A549 (cell line): ENCODE results near the gene SOX10.
"Not testable (repeated sequence)": the region's sequence is repeated elsewhere in the genome, so short reads cannot be mapped to it uniquely, and the experiment has no call there.

ENCODE experiments used
- CEBPB ChIP-seq, 2 experiments: fragments of >200 bp in 1 of 2; sonication (Bioruptor Twin) in 1 of 2; formaldehyde crosslinking in 1 of 2; IDR thresholded peaks; 2 replicates each; pipeline ENCODE4 v1.6.1; 2012 to 2016
- EP300 ChIP-seq, 2 experiments: fragments of >200 bp; sonication (Bioruptor Twin); formaldehyde crosslinking; IDR thresholded peaks; 2 replicates in 1 of 2; 3 replicates in 1 of 2; pipeline ENCODE4 v1.6.1; 2016 to 2017
- JUN ChIP-seq, 2 experiments: fragments of >200 bp; sonication (Bioruptor Twin); formaldehyde crosslinking; IDR thresholded peaks; 2 replicates in 1 of 2; 3 replicates in 1 of 2; pipeline ENCODE4 v1.6.1; 2016 to 2017
- MAZ ChIP-seq: fragments of 150-350 bp; IDR thresholded peaks from 2 replicates; pipeline ENCODE4 v1.6.1; 2014; ENCODE audit warnings: antibody characterized with exemption, low read depth, low read length, borderline replicate concordance
- POLR2AphosphoS2 ChIP-seq: conservative IDR thresholded peaks from 2 replicates; pipeline ENCODE4 v1.6.1; 2012; ENCODE audit warnings: low read length, improper control_type of control experiment, inconsistent platforms
- RFX5 ChIP-seq: fragments of 450-650 bp; IDR thresholded peaks from 2 replicates; pipeline ENCODE4 v1.7.1; 2014; ENCODE audit warnings: antibody characterized with exemption, mild to moderate bottlenecking, moderate library complexity
- SMC3 ChIP-seq: fragments of >200 bp; sonication (Bioruptor Twin); formaldehyde crosslinking; IDR thresholded peaks from 3 replicates; pipeline ENCODE4 v1.6.1; 2018; ENCODE audit warnings: inconsistent platforms
- SREBF2 ChIP-seq: fragments of 450-650 bp; IDR thresholded peaks from 2 replicates; pipeline ENCODE4 v1.6.1; 2014; ENCODE audit warnings: mild to moderate bottlenecking, moderate library complexity
- ZNF302 ChIP-seq: fragments of 250-450 bp; sonication (Bioruptor Pico); IDR thresholded peaks from 2 replicates; pipeline ENCODE4 v1.9.0; 2021; ENCODE audit warnings: inconsistent platforms, mild to moderate bottlenecking, moderate library complexity
- TF ChIP-seq, protein P1 (sequence below): fragments of >200 bp; sonication (Bioruptor Twin); formaldehyde crosslinking; IDR thresholded peaks from 3 replicates; pipeline ENCODE4 v1.5.1; 2016
- TF ChIP-seq, protein P2 (sequence below): fragments of 200-600 bp; sonication (generic); IDR thresholded peaks from 2 replicates; pipeline ENCODE4 v1.6.1; 2016; ENCODE audit warnings: antibody characterized with exemption, mild to moderate bottlenecking, moderate library complexity
- TF ChIP-seq, protein P3 (sequence below): fragments of 450-650 bp; IDR thresholded peaks from 2 replicates; pipeline ENCODE4 v1.6.1; 2014; ENCODE audit warnings: antibody characterized with exemption
- TF ChIP-seq, protein P4 (sequence below): IDR thresholded peaks from 2 replicates; pipeline ENCODE4 v1.6.1; 2012

DNA sequence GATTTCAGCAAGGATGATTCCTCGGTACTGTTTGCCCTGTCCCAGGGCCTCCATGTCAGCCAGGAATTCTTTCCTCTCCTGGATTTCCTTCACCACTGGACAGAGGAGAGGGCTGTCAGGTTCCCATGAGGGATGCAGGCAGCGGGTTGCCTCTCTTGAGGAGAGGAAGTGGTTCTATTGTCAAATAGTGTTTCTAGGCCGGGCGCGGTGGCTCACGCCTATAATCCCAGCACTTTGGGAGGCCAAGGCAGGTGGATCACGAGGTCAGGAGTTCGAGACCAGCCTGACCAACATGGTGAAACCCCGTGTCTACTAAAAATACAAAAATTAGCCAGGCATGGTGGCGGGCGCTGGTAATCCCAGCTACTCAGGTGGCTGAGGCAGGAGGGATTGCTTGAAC is 39.9 kb downstream of the SOX10 start:
- TF ChIP-seq, protein P1, sequence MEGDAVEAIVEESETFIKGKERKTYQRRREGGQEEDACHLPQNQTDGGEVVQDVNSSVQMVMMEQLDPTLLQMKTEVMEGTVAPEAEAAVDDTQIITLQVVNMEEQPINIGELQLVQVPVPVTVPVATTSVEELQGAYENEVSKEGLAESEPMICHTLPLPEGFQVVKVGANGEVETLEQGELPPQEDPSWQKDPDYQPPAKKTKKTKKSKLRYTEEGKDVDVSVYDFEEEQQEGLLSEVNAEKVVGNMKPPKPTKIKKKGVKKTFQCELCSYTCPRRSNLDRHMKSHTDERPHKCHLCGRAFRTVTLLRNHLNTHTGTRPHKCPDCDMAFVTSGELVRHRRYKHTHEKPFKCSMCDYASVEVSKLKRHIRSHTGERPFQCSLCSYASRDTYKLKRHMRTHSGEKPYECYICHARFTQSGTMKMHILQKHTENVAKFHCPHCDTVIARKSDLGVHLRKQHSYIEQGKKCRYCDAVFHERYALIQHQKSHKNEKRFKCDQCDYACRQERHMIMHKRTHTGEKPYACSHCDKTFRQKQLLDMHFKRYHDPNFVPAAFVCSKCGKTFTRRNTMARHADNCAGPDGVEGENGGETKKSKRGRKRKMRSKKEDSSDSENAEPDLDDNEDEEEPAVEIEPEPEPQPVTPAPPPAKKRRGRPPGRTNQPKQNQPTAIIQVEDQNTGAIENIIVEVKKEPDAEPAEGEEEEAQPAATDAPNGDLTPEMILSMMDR = not testable (repeated sequence)
- not testable (repeated sequence) for TF ChIP-seq CEBPB (IDR thresholded peaks at IDR 0.05); JUN (IDR thresholded peaks at IDR 0.05); SMC3; EP300 (IDR thresholded peaks at IDR 0.05); SREBF2; POLR2AphosphoS2; MAZ; ZNF302 (CRISPR knock-in tag); RFX5
- TF ChIP-seq, protein P2, sequence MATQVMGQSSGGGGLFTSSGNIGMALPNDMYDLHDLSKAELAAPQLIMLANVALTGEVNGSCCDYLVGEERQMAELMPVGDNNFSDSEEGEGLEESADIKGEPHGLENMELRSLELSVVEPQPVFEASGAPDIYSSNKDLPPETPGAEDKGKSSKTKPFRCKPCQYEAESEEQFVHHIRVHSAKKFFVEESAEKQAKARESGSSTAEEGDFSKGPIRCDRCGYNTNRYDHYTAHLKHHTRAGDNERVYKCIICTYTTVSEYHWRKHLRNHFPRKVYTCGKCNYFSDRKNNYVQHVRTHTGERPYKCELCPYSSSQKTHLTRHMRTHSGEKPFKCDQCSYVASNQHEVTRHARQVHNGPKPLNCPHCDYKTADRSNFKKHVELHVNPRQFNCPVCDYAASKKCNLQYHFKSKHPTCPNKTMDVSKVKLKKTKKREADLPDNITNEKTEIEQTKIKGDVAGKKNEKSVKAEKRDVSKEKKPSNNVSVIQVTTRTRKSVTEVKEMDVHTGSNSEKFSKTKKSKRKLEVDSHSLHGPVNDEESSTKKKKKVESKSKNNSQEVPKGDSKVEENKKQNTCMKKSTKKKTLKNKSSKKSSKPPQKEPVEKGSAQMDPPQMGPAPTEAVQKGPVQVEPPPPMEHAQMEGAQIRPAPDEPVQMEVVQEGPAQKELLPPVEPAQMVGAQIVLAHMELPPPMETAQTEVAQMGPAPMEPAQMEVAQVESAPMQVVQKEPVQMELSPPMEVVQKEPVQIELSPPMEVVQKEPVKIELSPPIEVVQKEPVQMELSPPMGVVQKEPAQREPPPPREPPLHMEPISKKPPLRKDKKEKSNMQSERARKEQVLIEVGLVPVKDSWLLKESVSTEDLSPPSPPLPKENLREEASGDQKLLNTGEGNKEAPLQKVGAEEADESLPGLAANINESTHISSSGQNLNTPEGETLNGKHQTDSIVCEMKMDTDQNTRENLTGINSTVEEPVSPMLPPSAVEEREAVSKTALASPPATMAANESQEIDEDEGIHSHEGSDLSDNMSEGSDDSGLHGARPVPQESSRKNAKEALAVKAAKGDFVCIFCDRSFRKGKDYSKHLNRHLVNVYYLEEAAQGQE = not testable (repeated sequence)
- TF ChIP-seq, protein P3, sequence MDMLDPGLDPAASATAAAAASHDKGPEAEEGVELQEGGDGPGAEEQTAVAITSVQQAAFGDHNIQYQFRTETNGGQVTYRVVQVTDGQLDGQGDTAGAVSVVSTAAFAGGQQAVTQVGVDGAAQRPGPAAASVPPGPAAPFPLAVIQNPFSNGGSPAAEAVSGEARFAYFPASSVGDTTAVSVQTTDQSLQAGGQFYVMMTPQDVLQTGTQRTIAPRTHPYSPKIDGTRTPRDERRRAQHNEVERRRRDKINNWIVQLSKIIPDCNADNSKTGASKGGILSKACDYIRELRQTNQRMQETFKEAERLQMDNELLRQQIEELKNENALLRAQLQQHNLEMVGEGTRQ = not testable (repeated sequence)
- TF ChIP-seq, protein P4, sequence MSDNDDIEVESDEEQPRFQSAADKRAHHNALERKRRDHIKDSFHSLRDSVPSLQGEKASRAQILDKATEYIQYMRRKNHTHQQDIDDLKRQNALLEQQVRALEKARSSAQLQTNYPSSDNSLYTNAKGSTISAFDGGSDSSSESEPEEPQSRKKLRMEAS = not testable (repeated sequence)
